Mucosa of rectum (tissue), 2 donors: ENCODE data around the gene LRCH3.
A peak's percentile ranks its signal among the peaks of the same experiment; 100 is the strongest.
"Not testable (repeated sequence)": the region's sequence is repeated elsewhere in the genome, so short reads cannot be mapped to it uniquely, and the experiment has no call there.

Experiments
- H3K27ac ChIP-seq, 2 donors: one replicate each; pipeline ENCODE4 v1.7.0; 2013; ENCODE audit warnings: inconsistent platforms in 2 of 2, low read depth in 2 of 2, low read length in 2 of 2
- H3K27me3 ChIP-seq, 2 donors: one replicate each; pipeline ENCODE4 v1.7.0; 2013; ENCODE audit warnings: low read length in 2 of 2; ENCODE audit not compliant: control insufficient read depth in 2 of 2, insufficient read depth in 2 of 2
- H3K36me3 ChIP-seq, 2 donors: one replicate each; pipeline ENCODE4 v1.7.0; 2013; ENCODE audit warnings: low read length in 2 of 2; ENCODE audit not compliant: control insufficient read depth in 2 of 2, insufficient read depth in 2 of 2
- H3K4me1 ChIP-seq, 2 donors: one replicate each; pipeline ENCODE4 v1.7.0; 2013; ENCODE audit warnings: low read length in 2 of 2, mild to moderate bottlenecking in 1 of 2; ENCODE audit not compliant: control insufficient read depth in 2 of 2, insufficient read depth in 2 of 2
- H3K4me3 ChIP-seq, 2 donors: one replicate each; pipeline ENCODE4 v1.7.0; 2013; ENCODE audit warnings: low read length in 2 of 2
- H3K9ac ChIP-seq, 2 donors: one replicate each; pipeline ENCODE4 v1.7.0; 2013; ENCODE audit warnings: low read length in 2 of 2, low read depth in 1 of 2, mild to moderate bottlenecking in 1 of 2
- H3K9me3 ChIP-seq, 2 donors: one replicate each; pipeline ENCODE4 v1.7.0; 2013; ENCODE audit warnings: low read length in 2 of 2; ENCODE audit not compliant: control insufficient read depth in 2 of 2
- donor health status: healthy.
- donor health status: Normal muscosa, but diverticular disease.

The LRCH3 gene

GRCh38 chr3:197892162-197892561, 101.1 kb downstream of the LRCH3 start:
- Histone ChIP-seq H3K4me3 (no peak overlapping the region), H3K27me3 (no peaks in the 10 kb centered on the region)

GRCh38 chr3:197896421-197896820, 105.4 kb downstream of the LRCH3 start:
- Histone ChIP-seq H3K27ac (no peak overlapping the region), H3K27me3 (no peaks in the 10 kb centered on the region), H3K9me3 (no peaks in the 10 kb centered on the region), H3K9ac (no peak overlapping the region), H3K4me1 (no peaks in the 10 kb centered on the region), H3K4me3 (no peak overlapping the region), H3K36me3 (no peaks in the 10 kb centered on the region)

More at GRCh38 chr3:197892162-197892561, 101.1 kb downstream of the LRCH3 start:
- H3K36me3 ChIP-seq = no peaks in the 10 kb centered on the region
- no peaks in the 10 kb centered on the region for H3K4me1 ChIP-seq
- no peak overlapping the region for H3K27ac ChIP-seq
- H3K9ac ChIP-seq = no peak overlapping the region
- no peaks in the 10 kb centered on the region for H3K9me3 ChIP-seq

- Histone ChIP-seq H3K36me3 (no peaks in the 10 kb centered on the region), H3K27me3 (no peaks in the 10 kb centered on the region), H3K9me3 (no peaks in the 10 kb centered on the region), H3K4me3 (no peak overlapping the region), H3K9ac (no peak overlapping the region), H3K27ac (no peak overlapping the region), H3K4me1 (no peaks in the 10 kb centered on the region)
Measured at GRCh38 chr3:197899833-197900478, 108.9 kb downstream of the LRCH3 start.

- no peak overlapping the region for H3K9ac ChIP-seq
- no peaks in the 10 kb centered on the region for H3K4me1 ChIP-seq
- no peaks in the 10 kb centered on the region for H3K9me3 ChIP-seq
- H3K4me3 ChIP-seq = no peak overlapping the region
- no peak overlapping the region for H3K27ac ChIP-seq
- H3K27me3 ChIP-seq = no peaks in the 10 kb centered on the region
- no peaks in the 10 kb centered on the region for H3K36me3 ChIP-seq
Measured at GRCh38 chr3:197901626-197902025, 110.6 kb downstream of the LRCH3 start.

- Histone ChIP-seq H3K36me3 (no peaks in the 10 kb centered on the region), H3K27me3 (no peaks in the 10 kb centered on the region), H3K27ac (no peak overlapping the region), H3K4me1 (no peaks in the 10 kb centered on the region), H3K9me3 (no peaks in the 10 kb centered on the region), H3K9ac (no peak overlapping the region), H3K4me3 (peak overlapping the region in 1 of 2 donors; percentile 20)
Measured at GRCh38 chr3:197906023-197906849, 115.2 kb downstream of the LRCH3 start.

- H3K36me3 ChIP-seq = no peaks in the 10 kb centered on the region
- no peak overlapping the region for H3K4me3 ChIP-seq
- H3K27ac ChIP-seq = no peak overlapping the region
- no peak overlapping the region for H3K9ac ChIP-seq
- no peaks in the 10 kb centered on the region for H3K4me1 ChIP-seq
- no peaks in the 10 kb centered on the region for H3K27me3 ChIP-seq
- H3K9me3 ChIP-seq = no peaks in the 10 kb centered on the region
Measured at GRCh38 chr3:197906850-197907187, 115.8 kb downstream of the LRCH3 start.

- Histone ChIP-seq H3K27ac (no peak overlapping the region), H3K4me1 (no peaks in the 10 kb centered on the region), H3K9ac (no peak overlapping the region), H3K4me3 (no peak overlapping the region), H3K27me3 (no peaks in the 10 kb centered on the region), H3K36me3 (no peaks in the 10 kb centered on the region), H3K9me3 (no peaks in the 10 kb centered on the region)
Measured at GRCh38 chr3:197907196-197907595, 116.1 kb downstream of the LRCH3 start.

DNA sequence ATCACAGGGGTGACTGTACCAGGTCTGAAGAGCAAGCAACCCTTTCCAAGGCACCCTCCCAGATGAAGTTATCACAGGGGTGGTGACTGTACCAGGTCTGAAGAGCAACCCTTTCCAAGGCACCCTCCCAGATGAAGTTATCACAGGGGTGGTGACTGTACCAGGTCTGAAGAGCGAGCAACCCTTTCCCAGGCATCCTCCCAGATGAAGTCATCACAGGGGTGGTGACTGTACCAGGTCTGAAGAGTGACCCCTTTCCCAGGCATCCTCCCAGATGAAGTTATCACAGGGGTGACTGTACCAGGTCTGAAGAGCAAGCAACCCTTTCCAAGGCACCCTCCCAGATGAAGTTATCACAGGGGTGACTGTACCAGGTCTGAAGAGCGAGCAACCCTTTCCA, 117.5 kb downstream of the LRCH3 start:
- H3K36me3 ChIP-seq, H3K4me1 ChIP-seq, H3K9me3 ChIP-seq, H3K27me3 ChIP-seq, H3K27ac ChIP-seq, H3K9ac ChIP-seq, H3K4me3 ChIP-seq: not testable (repeated sequence)

GRCh38 chr3:197908957-197909701, 118.1 kb downstream of the LRCH3 start:
- Histone ChIP-seq H3K9ac (no peak overlapping the region), H3K27ac (no peak overlapping the region), H3K36me3 (no peaks in the 10 kb centered on the region), H3K9me3 (no peaks in the 10 kb centered on the region), H3K4me3 (no peak overlapping the region), H3K27me3 (no peaks in the 10 kb centered on the region), H3K4me1 (no peaks in the 10 kb centered on the region)
